ENCODE measurements around the gene ZBED6. TPM values are rescaled to one million over a fixed set of nuclear protein-coding genes. Genes with fewer than 3 reads are reported as not detected.
"Not testable (repeated sequence)": the region's sequence is repeated elsewhere in the genome, so short reads cannot be mapped to it uniquely, and the experiment has no call there.

Gene ZBED6
- total RNA-seq, 1 experiment from 2014 or later: 13.4 TPM

DNA sequence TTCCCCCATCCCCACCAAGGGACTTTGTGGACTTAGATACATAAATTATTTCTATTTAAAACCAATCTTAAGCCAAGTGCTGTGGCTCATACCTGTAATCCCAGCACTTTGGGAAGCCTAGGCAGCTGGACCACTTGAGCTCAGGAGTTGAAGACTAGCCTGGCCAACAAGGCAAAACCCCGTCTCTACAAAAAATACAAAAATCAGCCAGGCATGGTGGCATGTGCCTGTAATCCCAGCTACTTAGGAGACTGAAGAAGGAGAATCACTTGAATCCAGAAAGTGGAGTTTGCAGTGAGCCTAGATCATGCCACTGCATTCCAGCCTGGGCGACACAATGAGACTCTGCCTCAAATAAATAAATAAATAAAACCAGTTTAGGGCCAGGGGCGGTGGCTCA is 34.9 kb upstream of the ZBED6 start:
- ChIA-PET CTCF (no interaction called here), POLR2A (no interaction called here)
- ATAC-seq (no peak), DNase-seq (ENCODE audit: low spot score) (no peak)
- no peaks in the 10 kb centered on the region for H3K36me3 Mint-ChIP-seq
- TF ChIP-seq ZNF416 (CRISPR knock-in tag; IDR thresholded peaks at IDR 0.05): no peak
- TF ChIP-seq, protein P1, sequence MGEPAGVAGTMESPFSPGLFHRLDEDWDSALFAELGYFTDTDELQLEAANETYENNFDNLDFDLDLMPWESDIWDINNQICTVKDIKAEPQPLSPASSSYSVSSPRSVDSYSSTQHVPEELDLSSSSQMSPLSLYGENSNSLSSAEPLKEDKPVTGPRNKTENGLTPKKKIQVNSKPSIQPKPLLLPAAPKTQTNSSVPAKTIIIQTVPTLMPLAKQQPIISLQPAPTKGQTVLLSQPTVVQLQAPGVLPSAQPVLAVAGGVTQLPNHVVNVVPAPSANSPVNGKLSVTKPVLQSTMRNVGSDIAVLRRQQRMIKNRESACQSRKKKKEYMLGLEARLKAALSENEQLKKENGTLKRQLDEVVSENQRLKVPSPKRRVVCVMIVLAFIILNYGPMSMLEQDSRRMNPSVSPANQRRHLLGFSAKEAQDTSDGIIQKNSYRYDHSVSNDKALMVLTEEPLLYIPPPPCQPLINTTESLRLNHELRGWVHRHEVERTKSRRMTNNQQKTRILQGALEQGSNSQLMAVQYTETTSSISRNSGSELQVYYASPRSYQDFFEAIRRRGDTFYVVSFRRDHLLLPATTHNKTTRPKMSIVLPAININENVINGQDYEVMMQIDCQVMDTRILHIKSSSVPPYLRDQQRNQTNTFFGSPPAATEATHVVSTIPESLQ (CRISPR knock-in tag; IDR thresholded peaks at IDR 0.05): no peak
- no peak for TF ChIP-seq ZNF121 (CRISPR knock-in tag; IDR thresholded peaks at IDR 0.05)
- TF ChIP-seq GABPB1 (CRISPR knock-in tag; IDR thresholded peaks at IDR 0.05): no peak
- TF ChIP-seq, protein P2, sequence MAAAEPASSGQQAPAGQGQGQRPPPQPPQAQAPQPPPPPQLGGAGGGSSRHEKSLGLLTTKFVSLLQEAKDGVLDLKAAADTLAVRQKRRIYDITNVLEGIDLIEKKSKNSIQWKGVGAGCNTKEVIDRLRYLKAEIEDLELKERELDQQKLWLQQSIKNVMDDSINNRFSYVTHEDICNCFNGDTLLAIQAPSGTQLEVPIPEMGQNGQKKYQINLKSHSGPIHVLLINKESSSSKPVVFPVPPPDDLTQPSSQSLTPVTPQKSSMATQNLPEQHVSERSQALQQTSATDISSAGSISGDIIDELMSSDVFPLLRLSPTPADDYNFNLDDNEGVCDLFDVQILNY (CRISPR knock-in tag; IDR thresholded peaks at IDR 0.05): no peak
- no peak for TF ChIP-seq EMX1 (CRISPR knock-in tag; IDR thresholded peaks at IDR 0.05)
- no peak for TF ChIP-seq SP1 (CRISPR knock-in tag; conservative IDR thresholded peaks at IDR 0.05)
- no peak for TF ChIP-seq TEAD1 (CRISPR knock-in tag; IDR thresholded peaks at IDR 0.05)
- no peak for TF ChIP-seq JAZF1 (CRISPR knock-in tag; IDR thresholded peaks at IDR 0.05)
- TF ChIP-seq JUN (CRISPR knock-in tag; IDR thresholded peaks at IDR 0.05): no peak
- no peak for TF ChIP-seq ATF1 (CRISPR knock-in tag; IDR thresholded peaks at IDR 0.05)
- no peak for TF ChIP-seq CREB1 (CRISPR knock-in tag; IDR thresholded peaks at IDR 0.05)
- TF ChIP-seq ESRRA (CRISPR knock-in tag; IDR thresholded peaks at IDR 0.05; ENCODE audit: borderline replicate concordance): no peak
- no peak for TF ChIP-seq CBFB (CRISPR knock-in tag; IDR thresholded peaks at IDR 0.05; ENCODE audit: low read depth)
- TF ChIP-seq FOXP1 (CRISPR knock-in tag; IDR thresholded peaks at IDR 0.05; ENCODE audit: borderline replicate concordance): no peak
- no peak for TF ChIP-seq ZBTB21 (CRISPR knock-in tag; IDR thresholded peaks at IDR 0.05; ENCODE audit: borderline replicate concordance)
- TF ChIP-seq ELF4 (CRISPR knock-in tag; IDR thresholded peaks at IDR 0.05; ENCODE audit: low read depth): no peak
- no peak for TF ChIP-seq SMAD4 (CRISPR knock-in tag; IDR thresholded peaks at IDR 0.05)
- TF ChIP-seq, protein P3, sequence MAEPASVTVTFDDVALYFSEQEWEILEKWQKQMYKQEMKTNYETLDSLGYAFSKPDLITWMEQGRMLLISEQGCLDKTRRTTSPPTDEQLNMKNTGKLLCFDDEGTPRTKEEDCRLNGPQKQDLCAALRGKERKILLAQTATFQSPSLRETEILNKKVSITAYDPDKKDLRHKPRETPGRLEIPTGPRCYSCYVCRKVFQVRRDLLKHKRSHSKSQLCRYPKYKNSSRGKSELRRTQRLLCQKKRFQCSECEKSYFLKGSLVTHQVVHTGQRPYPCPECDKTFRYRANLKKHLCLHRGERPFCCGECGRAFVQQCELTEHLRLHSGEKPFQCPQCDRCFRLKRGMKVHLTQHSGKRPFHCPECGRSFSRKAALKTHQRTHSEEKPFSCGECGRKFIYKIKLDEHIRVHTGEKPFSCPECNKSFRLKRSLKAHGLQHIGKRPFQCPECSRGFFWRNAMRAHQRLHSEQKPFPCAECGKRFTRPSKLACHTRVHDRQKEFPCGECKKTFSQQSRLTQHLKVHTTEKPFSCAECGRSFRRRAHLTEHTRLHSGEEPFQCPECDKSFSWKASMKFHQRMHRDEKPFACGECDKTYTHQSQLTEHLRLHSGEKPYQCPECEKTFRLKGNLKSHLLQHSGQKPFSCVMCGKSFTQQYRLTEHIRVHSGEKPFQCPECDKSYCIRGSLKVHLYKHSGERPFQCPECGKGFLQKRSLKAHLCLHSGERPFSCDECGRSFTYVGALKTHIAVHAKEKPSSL (CRISPR knock-in tag; conservative IDR thresholded peaks at IDR 0.05): no peak
- TF ChIP-seq, protein P4, sequence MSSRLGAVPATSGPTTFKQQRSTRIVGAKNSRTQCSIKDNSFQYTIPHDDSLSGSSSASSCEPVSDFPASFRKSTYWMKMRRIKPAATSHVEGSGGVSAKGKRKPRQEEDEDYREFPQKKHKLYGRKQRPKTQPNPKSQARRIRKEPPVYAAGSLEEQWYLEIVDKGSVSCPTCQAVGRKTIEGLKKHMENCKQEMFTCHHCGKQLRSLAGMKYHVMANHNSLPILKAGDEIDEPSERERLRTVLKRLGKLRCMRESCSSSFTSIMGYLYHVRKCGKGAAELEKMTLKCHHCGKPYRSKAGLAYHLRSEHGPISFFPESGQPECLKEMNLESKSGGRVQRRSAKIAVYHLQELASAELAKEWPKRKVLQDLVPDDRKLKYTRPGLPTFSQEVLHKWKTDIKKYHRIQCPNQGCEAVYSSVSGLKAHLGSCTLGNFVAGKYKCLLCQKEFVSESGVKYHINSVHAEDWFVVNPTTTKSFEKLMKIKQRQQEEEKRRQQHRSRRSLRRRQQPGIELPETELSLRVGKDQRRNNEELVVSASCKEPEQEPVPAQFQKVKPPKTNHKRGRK (CRISPR knock-in tag; IDR thresholded peaks at IDR 0.05; ENCODE audit: borderline replicate concordance): no peak
- no peak overlapping the region for H3K27ac Mint-ChIP-seq
- H3K9me3 Mint-ChIP-seq: no peaks in the 10 kb centered on the region
- H3K27me3 Mint-ChIP-seq (ENCODE audit: low read depth): no peaks in the 10 kb centered on the region
- no peak overlapping the region for H3K4me3 Mint-ChIP-seq
- H3K4me1 Mint-ChIP-seq: no peaks in the 10 kb centered on the region

DNA sequence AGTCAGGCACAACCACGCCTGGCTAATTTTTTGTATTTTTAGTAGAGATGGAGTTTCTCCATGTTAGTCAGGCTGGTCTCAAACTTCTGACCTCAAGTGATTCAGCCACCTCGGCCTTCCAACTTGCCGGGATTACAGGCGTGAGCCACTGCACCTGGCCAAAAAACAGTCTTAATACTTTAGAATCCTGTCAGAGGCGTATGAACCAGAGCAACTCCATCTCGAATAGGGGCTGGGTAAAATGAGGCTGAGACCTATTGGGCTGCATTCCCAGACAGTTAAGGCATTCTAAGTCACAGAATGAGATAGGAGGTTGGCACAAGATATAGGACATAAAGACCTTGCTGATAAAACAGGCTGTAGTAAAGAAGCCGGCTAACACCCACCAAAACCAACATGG is 33.5 kb upstream of the ZBED6 start:
- POLR2A ChIA-PET; H3K27me3 Mint-ChIP-seq (ENCODE audit: low read depth); H3K27ac Mint-ChIP-seq; CTCF ChIA-PET; ATAC-seq; DNase-seq (ENCODE audit: low spot score); H3K4me3 Mint-ChIP-seq; H3K9me3 Mint-ChIP-seq; H3K4me1 Mint-ChIP-seq; H3K36me3 Mint-ChIP-seq: not testable (repeated sequence)

Data from WTC11 (cell line).